K562 (cell line): ENCODE data around the gene FOXO4. TPM values are rescaled to one million over a fixed set of nuclear protein-coding genes. Genes with fewer than 3 reads are reported as not detected.

ENCODE experiments used
- BCLAF1 ChIP-seq, 2 experiments: fragments of 450-650 bp in 1 of 2; IDR thresholded peaks; 2 replicates each; pipeline ENCODE4 v1.6.1; 2011 to 2017; ENCODE audit warnings: low read depth in 2 of 2, antibody characterized with exemption in 1 of 2, borderline replicate concordance in 1 of 2, low read length in 1 of 2, mild to moderate bottlenecking in 1 of 2, mixed read lengths in 1 of 2; ENCODE audit not compliant: control insufficient read depth in 1 of 2
- CBX2 ChIP-seq: fragments of 200-600 bp; sonication (generic); IDR thresholded peaks from one replicate; pipeline ENCODE4 v1.6.1; 2012; ENCODE audit warnings: mild to moderate bottlenecking, low read length, inconsistent platforms; ENCODE audit not compliant: insufficient read depth, poor library complexity, severe bottlenecking
- CREB3L1 ChIP-seq: fragments of 450-650 bp; IDR thresholded peaks from 2 replicates; pipeline ENCODE4 v1.6.1; 2014; ENCODE audit warnings: low read depth, mild to moderate bottlenecking, moderate library complexity, borderline replicate concordance
- HMG20A ChIP-seq: fragments of 450-650 bp; formaldehyde crosslinking; conservative IDR thresholded peaks from 2 replicates; pipeline ENCODE4 v1.4.0; 2020; ENCODE audit warnings: mild to moderate bottlenecking, mixed read lengths
- UBTF ChIP-seq, 2 experiments: IDR thresholded peaks; 2 replicates each; pipeline ENCODE4 v1.6.1; 2012; ENCODE audit warnings: improper control_type of control experiment in 2 of 2, low read depth in 2 of 2, low read length in 2 of 2, borderline replicate concordance in 1 of 2
- ZNF212 ChIP-seq: fragments of 450-650 bp; formaldehyde crosslinking; IDR thresholded peaks from 2 replicates; pipeline ENCODE4 v1.4.0; 2020; ENCODE audit warnings: mild to moderate bottlenecking
- ZNF318 ChIP-seq, 2 experiments: fragments of 450-650 bp; IDR thresholded peaks; 2 replicates each; pipeline ENCODE4 v1.6.1; 2016; ENCODE audit warnings: mild to moderate bottlenecking in 2 of 2, borderline replicate concordance in 1 of 2, low read depth in 1 of 2, moderate library complexity in 1 of 2
- polyA plus RNA-seq, 8 experiments: library from polyadenylated mRNA; depleted of rRNA in 4 of 8; stranded (reverse) in 5 of 8; unstranded in 3 of 8; fragments of >200 nt; fragmentation: Nextera tagmentation in 2 of 8; fragmentation: Illumina TruSeq in 1 of 8; extraction: Ambion mirVana in 2 of 8; extraction: Trizol in 1 of 8; gene quantifications; 2 replicates each; pipeline versions ENCODE4 v1.2.1 to v1.2.3, GENCODE V29; 2011 to 2014; ENCODE audit warnings: inconsistent platforms in 1 of 8, missing spikeins in 1 of 8
- total RNA-seq, 7 experiments: library from RNA; depleted of rRNA in 6 of 7; stranded (reverse); fragments of >200 nt in 6 of 7; fragmentation: Illumina TruSeq in 2 of 7; extraction: Trizol in 2 of 7; gene quantifications; 2 replicates each; pipeline versions ENCODE4 v1.2.1 to v1.2.3, GENCODE V29; 2011 to 2021; ENCODE audit warnings: low replicate concordance in 1 of 7

Gene FOXO4
- total and polyA plus RNA-seq, 9 of the 15 experiments (the other 6 are each of a cell fraction or from before 2014, with no cell fraction given): 0.13 to 26.6 (median 8.5) TPM

GRCh38 chrX:71068044-71068918 lies 27.4 kb upstream of the FOXO4 start, which contains the start of gene SNX12 (continued):
- TF ChIP-seq ZNF318 (IDR thresholded peaks at IDR 0.05; ENCODE audit: borderline replicate concordance in 1 of 2, low read depth in 1 of 2): no peak
- no peak for TF ChIP-seq UBTF (IDR thresholded peaks at IDR 0.05; ENCODE audit: borderline replicate concordance in 1 of 2, low read depth in 2 of 2, low read length in 2 of 2)
- no peak for TF ChIP-seq CREB3L1
- no peak for TF ChIP-seq HMG20A
- no peak for TF ChIP-seq ZNF212 (CRISPR knock-in tag)
- TF ChIP-seq CBX2: no peak
- no peak for TF ChIP-seq BCLAF1 (IDR thresholded peaks at IDR 0.05; ENCODE audit: borderline replicate concordance in 1 of 2, control insufficient read depth in 1 of 2, low read depth in 2 of 2, low read length in 1 of 2)
